BJ (cell line): ENCODE measurements around the gene ARPP21. TPM values are rescaled to one million over a fixed set of nuclear protein-coding genes. Genes with fewer than 3 reads are reported as not detected.

Experiments used
- CTCF ChIA-PET: fragments of 350-600 bp; formaldehyde crosslinking; extraction: SDS; loops from one replicate; lab custom pipeline; 2021; ENCODE audit warnings: antibody characterized with exemption, inconsistent platforms; lab: Yijun Ruan, JAX
- POLR2A ChIA-PET: fragments of 300-600 bp; sonication (Branson Sonifier 250); formaldehyde crosslinking; extraction: SDS; loops from one replicate; lab custom pipeline; 2021; ENCODE audit warnings: antibody characterized with exemption; lab: Charles Lee
- DNase-seq: peaks from one replicate; pipeline ENCODE4 v3.0.0-alpha.2; 2011; ENCODE audit warnings: low read depth
- H3K27me3 ChIP-seq: 2 replicates; pipeline ENCODE4 v1.6.0; 2011; ENCODE audit warnings: low read length; ENCODE audit not compliant: control insufficient read depth, insufficient read depth
- H3K36me3 ChIP-seq: 2 replicates; pipeline ENCODE4 v1.5.1; 2011; ENCODE audit warnings: low read length; ENCODE audit not compliant: control insufficient read depth, insufficient read depth
- H3K4me3 ChIP-seq: 2 replicates; pipeline ENCODE4 v1.5.1; 2011; ENCODE audit warnings: low read depth, mild to moderate bottlenecking, control low read depth, low read length
- CTCF ChIP-seq: IDR thresholded peaks from 2 replicates; pipeline ENCODE4 v1.5.1; 2011; ENCODE audit warnings: low read depth, mild to moderate bottlenecking, control low read depth, inconsistent platforms, low read length, moderate library complexity; ENCODE audit not compliant: insufficient read depth
- polyA plus RNA-seq: library from polyadenylated mRNA; depleted of rRNA; stranded (reverse); fragments of >200 nt; gene quantifications from 2 replicates; pipeline ENCODE4 v1.2.3, GENCODE V29; 2011

The ARPP21 gene
- polyA plus RNA-seq, 1 experiment = not detected

- no peak for TF ChIP-seq CTCF
- Histone ChIP-seq H3K36me3 (no peaks in the 10 kb centered on the region), H3K4me3 (no peak overlapping the region), H3K27me3 (no peaks in the 10 kb centered on the region)
- no peak for DNase-seq
- POLR2A ChIA-PET = no interaction called here
- CTCF ChIA-PET = no interaction called here
These were observed 49.5 kb downstream of the ARPP21 start for GRCh38 chr3:35688826-35689225.

- H3K4me3 ChIP-seq = no peak overlapping the region
- no peak for TF ChIP-seq CTCF
- no peaks in the 10 kb centered on the region for H3K36me3 ChIP-seq
- DNase-seq = no peak
- ChIA-PET CTCF (no interaction called here), POLR2A (no interaction called here)
- no peaks in the 10 kb centered on the region for H3K27me3 ChIP-seq
These were observed 50.9 kb downstream of the ARPP21 start for GRCh38 chr3:35690271-35690670.

GRCh38 chr3:35705904-35706303 is 66.6 kb downstream of the ARPP21 start:
- no peak for DNase-seq
- CTCF ChIA-PET = no interaction called here
- no peak for TF ChIP-seq CTCF
- H3K4me3 ChIP-seq = no peak overlapping the region
- POLR2A ChIA-PET = no interaction called here
- H3K27me3 ChIP-seq = no peaks in the 10 kb centered on the region
- no peaks in the 10 kb centered on the region for H3K36me3 ChIP-seq

GRCh38 chr3:35707904-35708303 is 68.6 kb downstream of the ARPP21 start:
- no peaks in the 10 kb centered on the region for H3K27me3 ChIP-seq
- H3K36me3 ChIP-seq = no peaks in the 10 kb centered on the region
- H3K4me3 ChIP-seq = no peak overlapping the region
- TF ChIP-seq CTCF = no peak
- DNase-seq = no peak
- CTCF ChIA-PET = no interaction called here
- POLR2A ChIA-PET = no interaction called here

GRCh38 chr3:35708394-35709271 is 69.3 kb downstream of the ARPP21 start:
- CTCF ChIA-PET = no interaction called here
- no peak for TF ChIP-seq CTCF
- Histone ChIP-seq H3K4me3 (no peak overlapping the region), H3K27me3 (no peaks in the 10 kb centered on the region), H3K36me3 (no peaks in the 10 kb centered on the region)
- no peak for DNase-seq
- POLR2A ChIA-PET = no interaction called here
